Thyroid gland (tissue), 4 donors: ENCODE results near the gene ACTR3C. TPM values are rescaled to one million over a fixed set of nuclear protein-coding genes. Genes with fewer than 3 reads are reported as not detected.

Experiments
- DNase-seq, 2 donors: peaks; one replicate each; pipeline ENCODE4 v3.0.0-alpha.2; 2019
- H3K27ac ChIP-seq, 3 donors: fragments of 200-600 bp; sonication (generic); 1 replicate in 2 of 3; 2 replicates in 1 of 3; pipeline ENCODE4 v1.5.1; 2016 to 2019; ENCODE audit warnings: mild to moderate bottlenecking in 1 of 3, moderate library complexity in 1 of 3
- H3K27me3 ChIP-seq: fragments of 200-600 bp; sonication (generic); one replicate; pipeline ENCODE4 v1.5.1; 2019
- H3K36me3 ChIP-seq, 2 donors: fragments of 200-600 bp; sonication (generic); one replicate each; pipeline ENCODE4 v1.5.1; 2016 to 2019
- H3K4me1 ChIP-seq, 2 donors: fragments of 200-600 bp; sonication (generic); one replicate each; pipeline ENCODE4 v1.5.1; 2017 to 2019
- H3K4me3 ChIP-seq, 3 donors: fragments of 200-600 bp; sonication (generic); replicated peaks in 1 of 3; 1 replicate in 2 of 3; 2 replicates in 1 of 3; pipeline ENCODE4 v1.5.1; 2016; ENCODE audit warnings: mild to moderate bottlenecking in 1 of 3
- H3K9me3 ChIP-seq: fragments of 200-600 bp; sonication (generic); one replicate; pipeline ENCODE4 v1.5.1; 2017
- CTCF ChIP-seq, 6 experiments: fragments of 200-600 bp in 3 of 6; fragments of 450-650 bp in 3 of 6; sonication (generic) in 3 of 6; IDR thresholded peaks; one replicate each; pipeline ENCODE4 v1.5.1; 2016 to 2019; ENCODE audit warnings: antibody characterized with exemption in 6 of 6, mild to moderate bottlenecking in 2 of 6, inconsistent platforms in 1 of 6, moderate library complexity in 1 of 6
- POLR2A ChIP-seq, 2 donors: fragments of 450-650 bp; IDR thresholded peaks; one replicate each; pipeline ENCODE4 v1.6.1; 2017; ENCODE audit warnings: antibody characterized with exemption in 2 of 2, mild to moderate bottlenecking in 2 of 2, moderate library complexity in 1 of 2
- WGBS, 2 donors: methylation state at CpG; one replicate each; pipeline ENCODE4 v1.1.5; 2017; 5-methylcytosine and 5-hydroxymethylcytosine counted together
- intact Hi-C: fragments of 100-400 bp; cut with DNase I; formaldehyde crosslinking; loops from one replicate; pipeline ENCODE4 v1.15.1; 2023
- total RNA-seq, 4 donors: library from RNA; depleted of rRNA; stranded (reverse); fragments of >200 nt; gene quantifications; one replicate each; pipeline ENCODE4 v1.2.3, GENCODE V29; 2016

ACTR3C gene
- total RNA-seq, 4 donors from 2014 or later, result 11.7 to 34.8 (median 23.0) TPM

GRCh38 chr7:150332852-150333635, 9.7 kb upstream of the ACTR3C start:
- intact Hi-C loops, result no loop called here
- Histone ChIP-seq H3K4me1 (peaks cover 9 to 15% of the 10 kb centered on the region in 2 donors), H3K4me3 (no peak overlapping the region), H3K36me3 (no peaks in the 10 kb centered on the region), H3K9me3 (no peaks in the 10 kb centered on the region), H3K27me3 (no peaks in the 10 kb centered on the region), H3K27ac (no peak overlapping the region)
- WGBS, 2 donors, result 92 to 97% methylated on average over 14 to 17 of the region's 18 CpGs
- no peak for TF ChIP-seq CTCF (IDR thresholded peaks at IDR 0.05)
- no peak for TF ChIP-seq POLR2A (IDR thresholded peaks at IDR 0.05)
- no peak for DNase-seq

- H3K27ac ChIP-seq, result no peak overlapping the region
- no peaks in the 10 kb centered on the region for H3K9me3 ChIP-seq
- H3K4me1 ChIP-seq, result peaks cover 0 to under 1% of the 10 kb centered on the region in 2 donors
- H3K36me3 ChIP-seq, result no peaks in the 10 kb centered on the region
- no peak for DNase-seq
- no peaks in the 10 kb centered on the region for H3K27me3 ChIP-seq
- intact Hi-C loops, result no loop called here
- no peak for TF ChIP-seq POLR2A (IDR thresholded peaks at IDR 0.05)
- 96 to 98% methylated on average over 8 to 14 of the region's 19 CpGs for WGBS, 2 donors
- no peak overlapping the region for H3K4me3 ChIP-seq
Measured at GRCh38 chr7:150330211-150330885, 7.0 kb upstream of the ACTR3C start.

GRCh38 chr7:150329331-150330120, 6.2 kb upstream of the ACTR3C start:
- TF ChIP-seq CTCF (IDR thresholded peaks at IDR 0.05), result no peak
- DNase-seq, result no peak
- H3K4me1 ChIP-seq, result peaks cover 1 to 8% of the 10 kb centered on the region in 2 donors
- H3K9me3 ChIP-seq, result no peaks in the 10 kb centered on the region
- H3K36me3 ChIP-seq, result no peaks in the 10 kb centered on the region
- intact Hi-C loops, result no loop called here
- H3K27me3 ChIP-seq, result no peaks in the 10 kb centered on the region
- H3K27ac ChIP-seq, result no peak overlapping the region
- WGBS, 2 donors, result 82 to 85% methylated on average over 20 to 22 of the region's 22 CpGs
- no peak overlapping the region for H3K4me3 ChIP-seq

- H3K27me3 ChIP-seq, result no peaks in the 10 kb centered on the region
- H3K27ac ChIP-seq, result no peak overlapping the region
- 98 to 100% methylated on average over 3 of the region's 3 CpGs for WGBS, 2 donors
Measured at GRCh38 chr7:150327308-150327707, 4.0 kb upstream of the ACTR3C start.

More at GRCh38 chr7:150327308-150327707, 4.0 kb upstream of the ACTR3C start:
- H3K9me3 ChIP-seq, result no peaks in the 10 kb centered on the region
- no peaks in the 10 kb centered on the region for H3K36me3 ChIP-seq
- intact Hi-C loops, result no loop called here
- peaks cover 12 to 26% of the 10 kb centered on the region in 2 donors for H3K4me1 ChIP-seq
- DNase-seq, result no peak
- no peak for TF ChIP-seq POLR2A (IDR thresholded peaks at IDR 0.05)
- TF ChIP-seq CTCF (IDR thresholded peaks at IDR 0.05), result no peak
- H3K4me3 ChIP-seq, result no peak overlapping the region
